SK-MEL-5 (cell line): ENCODE measurements around the gene GPX2. TPM values are rescaled to one million over a fixed set of nuclear protein-coding genes. Genes with fewer than 3 reads are reported as not detected.

Source experiments
- DNase-seq: peaks from one replicate; pipeline ENCODE4 v3.0.0-alpha.2; 2016; ENCODE audit warnings: low read depth, low spot score
- in situ Hi-C: cut with HindIII; loops from 2 replicates; pipeline ENCODE4 v1.10.0; 2016; ENCODE audit warnings: low sequenced_read_pairs, high pct_unique_total_duplicates, low pct_unique_long_range_greater_than_20kb
- total RNA-seq: library from RNA; depleted of rRNA; stranded (reverse); fragments of >200 nt; shearing (Covaris generic); gene quantifications from 2 replicates; pipeline ENCODE4 v1.2.3, GENCODE V29; 2014

GPX2 gene
- total RNA-seq, 1 experiment from 2014 or later = not detected

DNA sequence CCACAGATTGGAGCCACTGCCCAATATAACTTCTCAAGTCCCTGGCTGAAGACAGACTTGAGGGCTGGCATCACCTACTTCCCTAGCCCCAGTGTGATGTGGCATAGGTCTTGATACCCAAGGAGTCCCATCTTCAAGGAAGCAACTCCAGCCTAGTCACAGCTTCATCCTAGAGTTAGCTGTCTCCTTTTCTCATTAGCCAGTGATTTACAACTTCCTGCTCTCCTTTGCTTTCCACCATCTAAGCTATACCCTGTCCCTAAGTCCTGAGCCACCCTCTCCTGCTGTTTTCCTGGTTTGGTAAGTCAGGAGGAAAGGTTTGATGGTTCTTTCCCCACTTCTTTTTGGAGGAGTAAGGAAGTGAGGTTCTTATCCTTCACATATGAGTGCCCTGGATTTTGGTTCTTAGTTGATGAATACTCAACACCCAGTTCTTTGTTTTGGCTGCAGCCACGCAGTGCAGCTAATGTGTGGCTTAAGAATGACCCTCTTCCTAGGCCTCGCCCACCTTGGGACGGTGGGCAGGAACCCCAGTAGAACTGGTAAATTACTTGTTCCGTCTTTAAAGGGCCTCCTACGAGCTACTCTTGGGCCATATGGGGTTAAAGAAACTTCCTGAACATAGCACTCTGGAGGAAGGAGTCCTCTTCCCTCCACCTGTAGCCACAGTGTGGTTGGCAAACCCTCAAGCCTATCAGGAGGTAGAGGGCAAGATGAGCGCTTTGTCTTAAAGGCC, 3.9 kb upstream of the GPX2 start:
- no peak for DNase-seq
- in situ Hi-C loops = no loop called here

DNA sequence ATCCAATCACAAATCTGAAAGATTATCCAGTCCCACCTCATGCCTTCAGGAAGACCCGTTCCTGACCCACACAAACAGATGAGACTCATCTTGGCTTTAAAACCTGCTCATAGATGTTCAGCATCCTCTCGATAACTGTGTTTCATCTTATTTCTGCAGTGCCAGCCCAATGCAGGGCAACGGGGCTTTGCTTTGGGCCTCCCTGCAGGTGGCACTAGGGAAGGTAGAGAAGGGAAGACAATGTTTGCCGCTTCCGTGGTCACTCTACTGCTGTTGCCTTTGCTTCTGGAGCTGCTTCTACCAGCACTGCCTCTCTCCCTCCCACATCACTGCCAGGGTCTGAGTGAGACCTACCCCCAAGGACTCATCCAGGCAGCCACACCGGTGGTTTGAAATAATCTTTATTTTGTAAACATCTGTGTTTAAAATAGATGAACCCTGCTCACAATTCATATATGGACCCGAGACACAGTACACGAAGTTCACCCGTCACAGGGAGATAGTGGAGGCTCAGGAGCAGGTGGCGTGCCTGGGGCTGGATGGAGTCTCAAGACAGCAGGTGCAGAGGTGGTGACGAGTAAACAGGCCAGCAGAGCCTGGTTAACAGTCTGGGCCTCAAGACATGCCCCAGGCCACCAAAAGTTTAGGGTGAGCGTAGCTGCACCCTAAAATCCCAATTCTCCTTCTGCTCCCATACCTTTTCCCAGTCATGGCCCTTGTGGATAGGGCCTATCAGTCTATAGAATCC, 3.1 kb upstream of the GPX2 start:
- in situ Hi-C loops = no loop called here
- no peak for DNase-seq

DNA sequence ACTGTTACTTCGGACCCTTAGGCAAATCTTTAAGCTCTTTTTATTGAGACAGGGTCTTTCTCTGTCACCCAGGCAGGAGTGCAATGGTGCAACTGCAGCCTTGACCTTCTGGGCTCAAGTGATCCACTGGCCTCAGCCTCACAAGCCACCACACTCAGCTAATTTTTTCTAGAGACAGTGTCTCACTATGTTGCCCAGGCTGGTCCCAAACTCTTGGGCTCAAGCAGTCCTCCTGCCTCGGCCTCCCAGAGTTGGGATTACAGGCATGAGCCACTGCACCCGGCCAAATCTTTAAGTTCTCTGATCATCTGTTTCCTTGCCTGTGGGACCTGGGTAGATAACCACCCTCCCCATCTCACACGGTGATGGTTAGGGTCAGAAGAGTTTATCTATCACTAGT, 2.3 kb upstream of the GPX2 start:
- in situ Hi-C loops = no loop called here
- no peak for DNase-seq

DNA sequence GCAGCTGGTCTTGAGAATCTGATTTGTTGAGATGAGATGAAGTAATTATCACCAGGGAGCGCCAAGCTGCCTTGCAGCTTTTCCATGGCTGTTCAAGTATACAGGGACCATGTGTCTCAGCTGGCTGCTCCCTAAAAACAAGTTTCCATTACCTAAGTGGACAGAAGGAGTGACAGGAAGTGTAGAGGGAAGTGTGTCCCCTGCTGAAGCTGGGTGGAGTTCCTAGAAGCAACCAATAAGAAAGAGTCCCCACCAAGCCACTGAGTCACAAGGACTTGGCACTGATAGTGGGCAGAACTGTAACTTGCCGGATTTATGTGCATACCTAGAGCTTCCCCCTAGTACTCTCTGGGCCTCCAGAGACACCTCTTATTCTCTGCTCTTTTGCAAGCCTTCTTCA, 1.5 kb upstream of the GPX2 start:
- in situ Hi-C loops = no loop called here
- DNase-seq = no peak

DNA sequence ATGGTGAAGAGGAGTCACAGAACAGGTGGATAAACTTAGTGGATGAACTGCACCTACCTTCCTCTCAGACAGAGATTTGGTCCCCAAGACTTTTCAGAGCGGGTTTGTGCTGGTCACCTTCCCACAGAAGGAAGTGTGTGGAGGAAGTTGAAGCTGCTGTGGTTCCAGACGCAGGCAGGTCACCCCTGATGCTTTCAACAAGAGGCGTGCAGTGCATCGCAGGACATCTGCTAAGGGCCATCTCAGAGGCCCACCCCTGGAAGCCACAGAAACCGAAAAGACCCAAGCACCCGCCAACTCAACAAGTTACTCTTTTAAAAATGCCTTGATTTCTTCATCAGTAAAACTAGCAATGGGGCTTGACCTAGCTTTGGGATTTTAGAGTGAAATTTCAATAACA, 1.0 kb upstream of the GPX2 start:
- in situ Hi-C loops = no loop called here
- DNase-seq = no peak

DNA sequence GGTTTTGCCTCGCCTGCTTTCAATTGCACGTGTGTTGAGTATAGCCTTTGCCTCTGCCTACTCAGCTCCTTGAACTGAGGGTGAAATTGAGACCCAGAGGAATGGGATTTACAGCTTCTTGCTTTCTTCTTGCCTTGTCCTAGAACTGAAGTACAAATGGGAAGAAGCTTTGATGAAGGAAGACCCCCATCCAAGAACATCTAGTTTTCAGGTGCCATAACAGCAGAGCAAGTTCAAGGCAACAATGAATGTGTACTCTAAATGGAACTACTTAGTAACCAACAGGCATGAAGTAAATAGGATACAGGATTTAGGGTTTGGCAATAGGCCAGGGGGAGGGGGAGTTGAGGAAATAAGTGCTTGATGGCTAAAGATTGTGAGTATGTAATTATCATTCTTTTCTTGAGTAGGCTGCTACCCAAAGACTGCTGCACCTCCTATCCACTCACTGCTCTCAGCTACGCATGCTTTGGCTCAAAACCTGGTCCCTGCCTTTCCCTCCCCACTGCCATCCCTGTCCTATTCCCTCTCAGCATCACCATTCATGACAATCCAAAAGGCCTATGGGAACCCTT, 2.1 kb downstream of the GPX2 start:
- no peak for DNase-seq
- in situ Hi-C loops = no loop called here

DNA sequence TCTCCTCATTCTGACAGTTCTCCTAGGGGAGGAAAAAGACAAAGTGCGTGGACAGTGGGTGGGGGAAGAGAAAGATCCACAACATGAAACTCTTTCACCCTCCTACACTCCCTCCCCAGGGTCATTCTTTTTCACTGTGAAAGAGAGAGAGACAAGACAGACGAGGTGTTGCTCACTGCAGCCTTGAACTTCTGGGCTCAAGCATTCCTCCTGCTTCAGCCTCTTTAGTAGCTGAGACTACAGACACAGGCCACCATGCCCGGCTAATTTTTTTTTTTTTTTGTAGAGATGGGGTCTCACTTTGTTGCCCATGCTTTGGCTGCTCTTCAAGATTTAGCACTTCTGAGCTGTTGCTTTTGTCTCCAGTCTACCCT, 2.7 kb downstream of the GPX2 start:
- no peak for DNase-seq
- in situ Hi-C loops = no loop called here

DNA sequence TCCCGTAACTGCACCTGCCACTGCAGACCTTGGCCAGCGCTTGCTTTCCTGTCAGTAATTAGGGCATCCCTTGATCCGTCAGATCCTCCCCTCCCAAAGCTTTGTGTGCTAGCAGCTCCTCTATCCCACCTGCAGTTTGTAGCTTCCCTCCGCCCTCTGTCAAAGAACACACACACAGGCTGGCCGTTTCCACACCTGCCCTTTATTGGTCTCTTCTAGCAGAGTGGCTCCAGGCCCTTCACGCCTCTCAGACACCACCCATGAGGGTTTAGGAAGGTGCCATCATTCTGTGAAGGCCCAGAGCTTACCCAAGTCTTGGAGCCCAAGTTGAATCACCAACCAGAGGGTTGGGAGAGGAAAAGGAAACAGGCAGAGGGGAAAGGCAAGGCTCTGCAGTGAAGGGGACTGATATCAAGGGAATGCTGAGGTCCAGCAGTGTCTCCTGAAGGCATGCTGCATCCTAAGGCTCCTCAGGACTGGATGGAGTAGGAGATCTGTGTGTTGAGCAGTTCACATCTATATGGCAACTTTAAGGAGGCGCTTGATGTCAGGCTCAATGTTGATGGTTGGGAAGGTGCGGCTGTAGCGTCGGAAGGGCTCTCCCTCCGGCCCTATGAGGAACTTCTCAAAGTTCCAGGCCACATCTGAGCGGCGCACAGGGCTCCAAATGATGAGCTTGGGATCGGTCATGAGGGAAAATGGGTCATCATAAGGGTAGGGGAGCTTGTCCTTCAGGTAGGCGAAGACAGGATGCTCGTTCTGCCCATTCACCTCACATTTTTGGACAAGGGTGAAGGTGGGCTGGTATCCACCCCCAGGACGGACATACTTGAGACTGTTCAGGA, 3.4 kb downstream of the GPX2 start:
- no peak for DNase-seq
- in situ Hi-C loops = no loop called here

DNA sequence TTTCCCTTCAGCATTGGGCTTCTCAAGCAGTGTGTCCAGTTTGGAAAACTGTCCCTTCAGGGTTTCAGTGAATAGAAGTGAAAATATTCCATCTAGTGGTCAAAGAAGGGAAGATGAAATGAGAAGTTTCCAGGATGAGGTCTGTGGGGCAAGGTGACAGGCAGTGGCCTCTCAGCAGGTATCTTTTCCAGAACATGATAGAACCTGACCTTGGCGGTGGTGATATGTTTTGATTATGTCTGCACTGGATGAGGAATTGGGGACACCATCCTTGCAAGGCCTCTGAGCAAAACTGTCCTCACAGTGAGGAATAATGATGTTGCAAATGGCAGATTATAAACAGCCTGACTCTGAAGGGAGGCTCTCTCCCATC, 4.7 kb downstream of the GPX2 start:
- in situ Hi-C loops = no loop called here
- DNase-seq = peak; percentile 49

DNA sequence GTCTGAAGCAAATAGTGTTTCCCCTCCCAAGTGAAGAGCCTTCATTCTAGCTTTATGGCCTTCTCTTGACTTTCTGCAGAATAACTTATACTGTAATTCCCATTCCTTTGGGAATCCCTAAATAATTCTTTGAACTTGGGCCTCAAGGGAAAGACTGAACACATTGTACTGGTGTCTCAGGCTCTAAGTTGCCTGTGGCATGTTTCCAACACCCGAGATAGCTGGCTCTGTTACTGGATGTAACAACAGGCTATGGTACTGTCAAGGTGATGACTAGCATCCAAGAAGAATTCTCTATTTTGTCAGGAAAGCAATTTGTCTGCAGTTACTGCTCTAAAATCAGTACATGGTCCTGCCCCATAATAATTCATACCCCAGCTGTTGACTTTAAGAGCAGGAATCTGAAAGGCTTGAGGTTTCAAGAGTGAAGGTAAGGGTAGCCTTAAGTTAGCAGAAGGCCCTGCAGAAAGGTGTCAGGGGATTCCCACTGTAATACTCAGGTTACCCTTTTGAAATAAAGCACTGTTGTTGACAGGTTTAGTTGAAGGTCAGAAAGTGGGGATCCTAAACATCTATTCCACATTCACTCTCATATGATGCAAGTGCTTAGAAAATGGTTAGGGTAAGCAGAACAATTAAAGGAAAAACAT, 5.2 kb downstream of the GPX2 start:
- in situ Hi-C loops = no loop called here
- DNase-seq = peak; percentile 52

DNA sequence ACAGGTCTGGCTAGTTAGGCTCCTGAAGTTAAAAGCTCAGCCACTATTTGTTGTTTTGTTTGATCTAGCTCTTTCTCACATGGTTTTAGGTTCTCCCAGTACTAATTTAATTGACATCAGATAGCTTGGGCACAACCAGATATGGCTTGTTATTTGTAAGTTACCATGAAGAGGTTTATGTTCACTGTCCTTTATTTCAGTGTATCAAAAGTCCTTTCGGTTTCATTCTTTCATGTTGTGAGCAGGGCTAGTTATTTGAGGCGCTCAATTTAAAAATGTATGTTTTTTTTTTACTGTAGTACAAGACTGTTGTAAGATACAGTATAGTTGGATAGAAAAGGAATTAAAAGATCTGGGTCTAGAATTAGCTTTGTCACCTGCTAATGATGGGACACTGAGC, 7.0 kb downstream of the GPX2 start:
- in situ Hi-C loops = no loop called here
- no peak for DNase-seq

DNA sequence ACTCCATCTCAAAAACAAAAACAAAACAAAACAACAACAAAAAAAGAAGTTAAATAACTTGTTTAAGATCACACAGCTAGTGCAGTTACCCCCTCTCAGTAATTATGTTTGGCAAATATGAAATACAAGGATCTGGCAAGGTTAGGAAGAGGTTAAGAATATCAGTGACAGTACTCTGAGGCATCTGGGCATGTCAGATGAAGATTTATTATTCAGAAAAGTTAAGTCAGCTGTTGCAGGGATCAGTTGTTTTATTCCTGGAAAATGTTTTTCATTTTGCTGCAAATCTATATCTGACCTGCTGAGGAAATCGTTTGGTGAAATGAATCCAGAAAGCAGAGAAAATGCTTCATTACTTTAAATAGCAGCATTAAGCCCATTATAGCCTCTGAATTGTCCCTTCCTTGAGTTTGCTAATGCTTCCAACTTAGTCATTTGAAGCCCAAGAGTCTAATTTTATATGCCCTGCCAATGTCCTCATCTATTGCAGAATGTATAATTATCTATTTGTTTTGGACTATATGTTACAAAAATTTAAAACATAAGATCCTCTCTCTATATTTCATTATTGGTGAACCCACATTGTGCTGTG, 8.1 kb downstream of the GPX2 start:
- in situ Hi-C loops = no loop called here

DNA sequence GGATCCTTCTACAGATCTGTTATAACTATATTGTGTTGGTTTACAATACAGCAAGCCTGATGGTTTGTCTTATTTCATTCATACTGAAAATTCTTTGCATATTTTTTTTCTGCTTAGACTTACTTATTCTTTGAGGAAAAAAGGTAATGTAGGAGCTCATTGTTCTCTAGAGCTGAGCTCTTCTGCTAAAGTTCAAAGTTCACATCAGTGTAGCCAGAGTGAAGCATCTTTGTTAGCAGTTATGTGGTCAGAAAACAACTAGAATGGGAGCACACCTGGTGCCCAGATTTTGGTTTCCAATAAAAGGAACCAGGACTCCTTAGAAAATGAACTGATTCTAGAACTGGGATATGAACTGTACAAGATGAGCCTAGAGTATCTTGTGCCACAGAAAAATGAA, 10.3 kb downstream of the GPX2 start:
- no peak for DNase-seq
- in situ Hi-C loops = no loop called here

More for the DNA sequence above, 8.1 kb downstream of the GPX2 start:
- no peak for DNase-seq

DNA sequence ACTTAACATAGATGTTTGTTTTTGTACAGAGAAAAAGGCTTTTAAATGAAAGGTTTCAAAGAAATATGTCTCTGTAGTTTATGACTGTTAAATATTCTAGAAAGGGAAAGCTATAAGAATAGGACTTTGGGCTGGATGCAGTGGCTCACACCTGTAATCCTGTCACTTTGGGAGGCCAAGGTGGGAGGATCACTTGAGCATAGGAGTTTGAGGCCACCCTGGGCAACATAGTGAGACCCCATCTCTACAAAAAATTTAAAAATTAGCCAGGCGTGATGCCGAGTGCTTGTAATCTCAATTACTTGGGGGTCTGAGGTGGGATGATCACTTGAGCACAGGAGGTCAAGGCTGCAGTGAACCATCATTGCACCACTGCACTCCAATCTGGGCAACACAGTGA, 11.4 kb downstream of the GPX2 start:
- no peak for DNase-seq
- in situ Hi-C loops = no loop called here

DNA sequence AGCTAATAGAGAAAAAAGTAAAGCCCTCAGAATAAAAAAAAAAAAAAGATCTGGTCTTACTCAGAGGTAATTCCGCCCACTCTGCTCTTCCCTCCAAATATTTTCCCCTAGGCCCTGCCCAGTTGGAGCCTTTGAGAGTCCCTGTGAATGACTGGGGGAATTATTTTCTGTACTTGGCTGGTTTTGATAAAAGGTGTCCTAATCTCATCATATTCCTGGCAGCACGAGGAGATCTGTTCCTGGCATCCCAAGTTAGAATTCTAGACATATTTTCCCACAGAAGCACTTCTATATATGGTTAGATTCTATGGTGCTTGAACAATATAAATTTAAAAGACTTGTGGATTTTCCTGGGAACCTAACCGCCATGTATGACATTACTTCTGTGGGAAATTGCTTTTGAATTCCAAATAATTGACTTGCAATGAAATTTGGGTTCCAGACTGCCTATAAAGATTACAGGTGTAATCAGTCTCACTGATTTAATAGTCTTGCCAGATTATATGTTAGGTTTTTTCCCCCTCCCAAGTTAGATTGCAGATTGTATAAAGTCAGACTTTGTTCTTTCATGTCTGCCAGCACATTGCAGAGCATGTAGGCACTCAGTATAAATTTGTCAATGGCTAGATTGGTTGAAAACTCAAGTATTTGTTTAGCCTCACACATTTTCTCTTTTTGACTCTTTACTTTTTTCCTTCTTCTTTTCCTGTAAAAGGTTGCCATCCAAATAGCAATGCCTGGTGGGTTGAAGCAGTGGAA, 12.3 kb downstream of the GPX2 start:
- DNase-seq = no peak
- in situ Hi-C loops = no loop called here

DNA sequence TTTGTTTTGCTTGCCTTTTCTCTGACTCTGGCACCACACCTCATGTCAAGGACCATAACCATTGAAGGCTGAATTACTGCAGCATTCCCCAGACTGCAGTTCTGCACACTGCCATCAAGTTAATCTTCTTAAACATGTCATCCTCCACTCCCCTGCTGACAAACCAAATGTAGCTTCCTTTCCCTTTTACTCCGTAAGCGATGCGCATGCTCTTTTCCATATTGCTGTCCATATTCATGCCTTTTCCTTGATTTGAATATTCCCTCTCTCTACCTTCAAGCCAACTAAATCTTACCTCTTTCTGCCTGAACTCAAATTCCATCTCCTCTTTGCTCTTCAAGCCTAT, 13.6 kb downstream of the GPX2 start:
- in situ Hi-C loops = no loop called here
- DNase-seq = no peak
